H9 (cell line): ENCODE results near the gene KMT2B. TPM values are rescaled to one million over a fixed set of nuclear protein-coding genes. Genes with fewer than 3 reads are reported as not detected.

Source experiments
- DNase-seq: peaks from one replicate; pipeline ENCODE4 v3.0.0-alpha.2; 2017
- H2AFZ ChIP-seq: one replicate; pipeline ENCODE4 v1.6.1; 2013; ENCODE audit warnings: mild to moderate bottlenecking, low read length, control low read depth, moderate library complexity
- H2AK5ac ChIP-seq: 2 replicates; pipeline ENCODE4 v1.6.1; 2013; ENCODE audit warnings: low read length, control low read depth, mixed read lengths; ENCODE audit not compliant: insufficient read length
- H2BK120ac ChIP-seq: one replicate; pipeline ENCODE4 v1.6.1; 2013; ENCODE audit warnings: low read depth, mild to moderate bottlenecking, low read length, control low read depth, inconsistent platforms; ENCODE audit not compliant: poor library complexity, severe bottlenecking
- H2BK12ac ChIP-seq: 2 replicates; pipeline ENCODE4 v1.6.1; 2013; ENCODE audit warnings: low read length, control low read depth, mixed read lengths, low read depth; ENCODE audit not compliant: insufficient read length
- H2BK15ac ChIP-seq: 2 replicates; pipeline ENCODE4 v1.6.1; 2013; ENCODE audit warnings: low read depth, low read length, control low read depth
- H2BK20ac ChIP-seq: one replicate; pipeline ENCODE4 v1.6.1; 2013; ENCODE audit warnings: low read depth, mild to moderate bottlenecking, low read length, control low read depth, inconsistent platforms; ENCODE audit not compliant: poor library complexity, severe bottlenecking
- H2BK5ac ChIP-seq: 2 replicates; pipeline ENCODE4 v1.6.1; 2013; ENCODE audit warnings: low read length, control low read depth, mixed read lengths; ENCODE audit not compliant: insufficient read length
- H3K14ac ChIP-seq: 2 replicates; pipeline ENCODE4 v1.6.1; 2013; ENCODE audit warnings: low read length, control low read depth; ENCODE audit not compliant: insufficient read depth
- H3K18ac ChIP-seq: 2 replicates; pipeline ENCODE4 v1.6.1; 2013; ENCODE audit warnings: low read depth, mild to moderate bottlenecking, mixed read lengths, low read length, control low read depth; ENCODE audit not compliant: insufficient read length
- H3K23ac ChIP-seq: 2 replicates; pipeline ENCODE4 v1.6.1; 2013; ENCODE audit warnings: low read length, control low read depth, mixed read lengths, low read depth; ENCODE audit not compliant: insufficient read length
- H3K23me2 ChIP-seq: 2 replicates; pipeline ENCODE4 v1.6.1; 2013; ENCODE audit warnings: low read depth, mild to moderate bottlenecking, mixed read lengths, low read length, control low read depth; ENCODE audit not compliant: insufficient read length, poor library complexity, severe bottlenecking
- H3K27ac ChIP-seq: 2 replicates; pipeline ENCODE4 v1.5.1; 2013; ENCODE audit warnings: low read length, control low read depth, mixed read lengths, low read depth; ENCODE audit not compliant: insufficient read length
- H3K27me3 ChIP-seq: 2 replicates; pipeline ENCODE4 v1.6.1; 2013; ENCODE audit warnings: low read length, control low read depth, inconsistent platforms; ENCODE audit not compliant: insufficient read depth
- H3K4ac ChIP-seq: 2 replicates; pipeline ENCODE4 v1.6.1; 2013; ENCODE audit warnings: low read depth, mild to moderate bottlenecking, control low read depth, inconsistent platforms, low read length, moderate library complexity
- H3K4me1 ChIP-seq: 2 replicates; pipeline ENCODE4 v1.6.1; 2013; ENCODE audit warnings: low read length, control low read depth, inconsistent platforms; ENCODE audit not compliant: insufficient read depth
- H3K4me2 ChIP-seq: 2 replicates; pipeline ENCODE4 v1.6.1; 2013; ENCODE audit warnings: low read length, control low read depth, mixed read lengths; ENCODE audit not compliant: insufficient read length, insufficient read depth
- H3K56ac ChIP-seq: 2 replicates; pipeline ENCODE4 v1.6.1; 2013; ENCODE audit warnings: low read depth, mild to moderate bottlenecking, mixed read lengths, low read length, control low read depth; ENCODE audit not compliant: insufficient read length
- H3K79me1 ChIP-seq: 2 replicates; pipeline ENCODE4 v1.6.1; 2013; ENCODE audit warnings: low read depth, mild to moderate bottlenecking, moderate library complexity, low read length, control low read depth, inconsistent platforms; ENCODE audit not compliant: insufficient read depth, poor library complexity, severe bottlenecking
- H3K79me2 ChIP-seq: 2 replicates; pipeline ENCODE4 v1.6.1; 2013; ENCODE audit warnings: low read length, control low read depth, inconsistent platforms; ENCODE audit not compliant: insufficient read depth
- H3K9ac ChIP-seq: 2 replicates; pipeline ENCODE4 v1.6.1; 2013; ENCODE audit warnings: low read length, control low read depth, mixed read lengths; ENCODE audit not compliant: insufficient read length; ENCODE audit errors: extremely low read depth
- H3K9me3 ChIP-seq: one replicate; pipeline ENCODE4 v1.6.1; 2013; ENCODE audit warnings: low read depth, low read length, inconsistent platforms; ENCODE audit not compliant: control insufficient read depth
- H3T11ph ChIP-seq: one replicate; pipeline ENCODE4 v1.6.1; 2013; ENCODE audit warnings: mild to moderate bottlenecking, low read length, control low read depth, inconsistent platforms
- H4K20me1 ChIP-seq: one replicate; pipeline ENCODE4 v1.6.1; 2013; ENCODE audit not compliant: control insufficient read depth, insufficient read length, insufficient read depth
- H4K5ac ChIP-seq: 2 replicates; pipeline ENCODE4 v1.6.1; 2013; ENCODE audit warnings: low read depth, mild to moderate bottlenecking, mixed read lengths, low read length, control low read depth; ENCODE audit not compliant: insufficient read length
- H4K8ac ChIP-seq: replicated peaks from 2 replicates; pipeline ENCODE4 v1.6.1; 2013; ENCODE audit warnings: low read length, control low read depth, mixed read lengths, low read depth; ENCODE audit not compliant: insufficient read length
- H4K91ac ChIP-seq: 2 replicates; pipeline ENCODE4 v1.6.1; 2013; ENCODE audit warnings: low read depth, mild to moderate bottlenecking, moderate library complexity, mixed read lengths, low read length, control low read depth; ENCODE audit not compliant: insufficient read length
- H3K27ac Mint-ChIP-seq, 3 experiments: 2 replicates in 2 of 3; 3 replicates in 1 of 3; pipeline ENCODE4 v1.8.0; 2020 to 2021; ENCODE audit warnings: mixed read lengths in 3 of 3, mild to moderate bottlenecking in 1 of 3, moderate library complexity in 1 of 3
- H3K27me3 Mint-ChIP-seq: 2 replicates; pipeline ENCODE4 v1.8.0; 2021; ENCODE audit warnings: low read depth, mild to moderate bottlenecking, moderate library complexity, mixed read lengths
- H3K36me3 Mint-ChIP-seq, 3 experiments: 2 replicates in 2 of 3; 3 replicates in 1 of 3; pipeline ENCODE4 v1.8.0; 2020 to 2021; ENCODE audit warnings: low read depth in 3 of 3, mixed read lengths in 3 of 3; ENCODE audit not compliant: insufficient read depth in 1 of 3
- H3K4me1 Mint-ChIP-seq, 2 experiments: 2 replicates each; pipeline ENCODE4 v1.8.0; 2020; ENCODE audit warnings: mixed read lengths in 2 of 2
- H3K4me3 Mint-ChIP-seq, 2 experiments: 2 replicates in 1 of 2; 3 replicates in 1 of 2; pipeline ENCODE4 v1.8.0; 2020 to 2021; ENCODE audit warnings: mild to moderate bottlenecking in 2 of 2, mixed read lengths in 2 of 2, moderate library complexity in 1 of 2
- H3K9me3 Mint-ChIP-seq, 2 experiments: 2 replicates in 1 of 2; 3 replicates in 1 of 2; pipeline ENCODE4 v1.8.0; 2020; ENCODE audit warnings: mild to moderate bottlenecking in 2 of 2, mixed read lengths in 2 of 2, moderate library complexity in 1 of 2
- WGBS: extraction: QIAGEN DNeasy Blood & Tissue Kit; methylation state at CpG from one replicate; pipeline ENCODE4 v1.1.7; 2013; ENCODE audit warnings: missing lambda C conversion rate, low lambda C conversion rate, mixed read lengths; ENCODE audit not compliant: insufficient read length; ENCODE audit errors: extremely low coverage; 5-methylcytosine and 5-hydroxymethylcytosine counted together
- total RNA-seq: library from RNA; stranded (reverse); gene quantifications from 2 replicates; pipeline ENCODE4 v1.2.1, GENCODE V29; 2021
- TF ChIP-seq, protein P1 (sequence below): fragments of 200-600 bp; sonication (generic); conservative IDR thresholded peaks from 3 replicates; pipeline ENCODE4 v1.8.0; 2021; ENCODE audit warnings: antibody characterized with exemption, mild to moderate bottlenecking

KMT2B gene
- total RNA-seq, 1 experiment from 2014 or later = 47.7 TPM

DNA sequence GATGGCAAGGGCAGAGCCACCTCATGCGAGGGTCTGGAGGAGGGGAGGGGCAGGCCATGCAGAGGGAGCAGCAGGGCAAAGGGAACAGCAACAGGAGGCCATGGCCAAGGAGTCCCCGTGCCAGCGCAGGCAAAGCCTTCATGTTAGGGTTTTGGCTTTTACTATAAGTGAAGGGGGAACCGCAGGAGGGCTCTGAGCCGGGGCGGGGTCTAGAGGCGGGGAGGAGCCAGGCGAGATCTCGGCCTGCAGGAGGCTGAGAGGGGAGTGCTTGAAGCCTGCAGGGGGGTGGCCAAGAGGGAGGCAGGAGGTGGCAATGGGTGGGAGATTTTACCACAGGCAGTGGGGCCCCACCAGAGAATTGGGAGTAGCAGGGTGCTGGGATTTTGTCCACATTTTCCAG, 63.8 kb downstream of the KMT2B start:
- Histone ChIP-seq H2BK20ac (no peak overlapping the region), H3K79me2 (no peaks in the 10 kb centered on the region), H3K79me1 (no peaks in the 10 kb centered on the region), H2BK15ac (no peak overlapping the region), H2AK5ac (no peak overlapping the region), H3K4me2 (no peak overlapping the region), H3K9ac (no peak overlapping the region), H3K23me2 (peaks cover 7% of the 10 kb centered on the region), H2BK12ac (no peak overlapping the region), H3K9me3 (no peaks in the 10 kb centered on the region), H2AFZ (no peak overlapping the region), H3K4ac (no peak overlapping the region), H4K91ac (no peak overlapping the region), H4K8ac (no peak overlapping the region), H3K23ac (no peak overlapping the region), H3K4me1 (peaks cover 2% of the 10 kb centered on the region; the same call in 1 of the 2 replicates), H4K5ac (no peak overlapping the region), H4K20me1 (no peaks in the 10 kb centered on the region), H2BK5ac (no peak overlapping the region), H3K27me3 (no peaks in the 10 kb centered on the region), H3K56ac (no peak overlapping the region), H3K18ac (no peak overlapping the region), H3K14ac (no peak overlapping the region), H3T11ph (no peak overlapping the region), H2BK120ac (no peak overlapping the region), H3K27ac (no peak overlapping the region)
- peaks cover 0 to 8% (median 2%) of the 10 kb centered on the region in 3 experiments; a peak in 1 of 7 replicates for H3K36me3 Mint-ChIP-seq
- H3K4me1 Mint-ChIP-seq = peaks cover 35 to 49% of the 10 kb centered on the region in 2 experiments
- TF ChIP-seq, protein P1, sequence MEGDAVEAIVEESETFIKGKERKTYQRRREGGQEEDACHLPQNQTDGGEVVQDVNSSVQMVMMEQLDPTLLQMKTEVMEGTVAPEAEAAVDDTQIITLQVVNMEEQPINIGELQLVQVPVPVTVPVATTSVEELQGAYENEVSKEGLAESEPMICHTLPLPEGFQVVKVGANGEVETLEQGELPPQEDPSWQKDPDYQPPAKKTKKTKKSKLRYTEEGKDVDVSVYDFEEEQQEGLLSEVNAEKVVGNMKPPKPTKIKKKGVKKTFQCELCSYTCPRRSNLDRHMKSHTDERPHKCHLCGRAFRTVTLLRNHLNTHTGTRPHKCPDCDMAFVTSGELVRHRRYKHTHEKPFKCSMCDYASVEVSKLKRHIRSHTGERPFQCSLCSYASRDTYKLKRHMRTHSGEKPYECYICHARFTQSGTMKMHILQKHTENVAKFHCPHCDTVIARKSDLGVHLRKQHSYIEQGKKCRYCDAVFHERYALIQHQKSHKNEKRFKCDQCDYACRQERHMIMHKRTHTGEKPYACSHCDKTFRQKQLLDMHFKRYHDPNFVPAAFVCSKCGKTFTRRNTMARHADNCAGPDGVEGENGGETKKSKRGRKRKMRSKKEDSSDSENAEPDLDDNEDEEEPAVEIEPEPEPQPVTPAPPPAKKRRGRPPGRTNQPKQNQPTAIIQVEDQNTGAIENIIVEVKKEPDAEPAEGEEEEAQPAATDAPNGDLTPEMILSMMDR = no peak
- H3K27me3 Mint-ChIP-seq = peaks cover 15% of the 10 kb centered on the region
- H3K27ac Mint-ChIP-seq = no peak overlapping the region
- WGBS = no CpG with 5 or more reads among the region's 9 CpGs
- H3K4me3 Mint-ChIP-seq = no peak overlapping the region; a peak in 1 of 5 replicates
- no peak for DNase-seq
- no peaks in the 10 kb centered on the region; a peak in 1 of 5 replicates for H3K9me3 Mint-ChIP-seq
